HG03175 (cell line): ENCODE measurements around the gene CDH23.
A peak's percentile ranks its signal among the peaks of the same experiment; 100 is the strongest.

Source experiments
- ATAC-seq: cut with Tn5 transposase; IDR thresholded peaks from one replicate; pipeline ENCODE4 v1.9.1; 2021; ENCODE audit warnings: mild to moderate bottlenecking, moderate library complexity; ENCODE audit not compliant: unreplicated experiment

Gene CDH23

DNA sequence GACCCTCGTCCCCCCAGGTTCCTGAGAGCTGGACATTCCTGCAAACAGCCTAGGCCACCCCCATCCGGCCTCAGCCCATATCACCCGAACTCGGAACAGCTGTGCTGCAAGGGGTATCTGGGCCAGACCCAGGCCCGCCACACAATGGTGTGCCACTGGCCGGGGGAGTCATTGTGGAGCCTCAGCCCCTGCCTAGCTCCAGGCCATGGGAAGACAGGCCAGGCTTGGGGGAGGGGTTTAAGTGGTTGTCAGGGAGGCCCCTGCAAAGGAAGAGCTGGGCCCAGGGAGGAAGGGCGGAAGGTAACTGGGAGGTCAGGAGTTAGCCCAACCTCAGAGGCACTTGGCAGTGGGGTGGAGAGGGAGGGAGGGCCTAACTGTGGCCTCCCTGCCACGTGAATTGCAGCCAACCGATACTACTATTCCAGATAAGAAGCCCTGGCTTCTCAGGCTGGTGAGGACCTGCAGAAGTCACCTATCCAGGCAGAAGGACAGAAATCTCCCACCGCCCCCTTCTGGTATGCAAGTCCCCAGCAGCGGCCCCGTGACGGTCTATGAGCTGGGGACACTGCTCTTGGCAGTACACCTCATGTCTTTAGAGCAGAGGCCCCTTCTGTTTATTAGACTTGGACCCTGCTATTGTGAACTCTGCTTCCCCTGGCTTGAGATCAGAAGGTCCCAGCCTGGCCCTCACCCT is 349.8 kb downstream of the CDH23 start:
- ATAC-seq: no peak

DNA sequence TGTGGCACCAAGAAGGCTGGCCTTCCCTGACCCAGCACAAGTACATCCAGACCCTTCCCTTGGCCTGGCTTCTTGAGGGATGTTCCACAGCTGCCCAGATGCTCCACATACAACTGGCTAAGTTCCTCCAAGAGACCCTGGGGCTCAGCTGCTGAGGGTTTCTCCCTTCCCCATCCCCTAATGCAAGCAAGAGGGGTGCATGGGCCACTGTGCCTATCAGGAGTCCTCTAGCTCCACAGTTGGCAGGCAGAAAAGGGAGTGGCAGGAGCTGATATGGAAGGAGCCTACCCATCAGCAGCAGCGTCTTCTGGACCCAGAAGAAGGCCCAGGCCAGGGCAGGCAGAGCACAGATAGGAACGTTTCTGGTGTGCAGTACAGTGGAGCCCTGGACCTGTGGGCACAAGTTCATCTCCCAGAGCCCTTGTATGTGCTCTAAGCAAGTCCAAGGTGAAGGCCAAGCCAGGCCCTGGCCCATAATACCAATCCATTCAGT is 350.4 kb downstream of the CDH23 start:
- no peak for ATAC-seq

DNA sequence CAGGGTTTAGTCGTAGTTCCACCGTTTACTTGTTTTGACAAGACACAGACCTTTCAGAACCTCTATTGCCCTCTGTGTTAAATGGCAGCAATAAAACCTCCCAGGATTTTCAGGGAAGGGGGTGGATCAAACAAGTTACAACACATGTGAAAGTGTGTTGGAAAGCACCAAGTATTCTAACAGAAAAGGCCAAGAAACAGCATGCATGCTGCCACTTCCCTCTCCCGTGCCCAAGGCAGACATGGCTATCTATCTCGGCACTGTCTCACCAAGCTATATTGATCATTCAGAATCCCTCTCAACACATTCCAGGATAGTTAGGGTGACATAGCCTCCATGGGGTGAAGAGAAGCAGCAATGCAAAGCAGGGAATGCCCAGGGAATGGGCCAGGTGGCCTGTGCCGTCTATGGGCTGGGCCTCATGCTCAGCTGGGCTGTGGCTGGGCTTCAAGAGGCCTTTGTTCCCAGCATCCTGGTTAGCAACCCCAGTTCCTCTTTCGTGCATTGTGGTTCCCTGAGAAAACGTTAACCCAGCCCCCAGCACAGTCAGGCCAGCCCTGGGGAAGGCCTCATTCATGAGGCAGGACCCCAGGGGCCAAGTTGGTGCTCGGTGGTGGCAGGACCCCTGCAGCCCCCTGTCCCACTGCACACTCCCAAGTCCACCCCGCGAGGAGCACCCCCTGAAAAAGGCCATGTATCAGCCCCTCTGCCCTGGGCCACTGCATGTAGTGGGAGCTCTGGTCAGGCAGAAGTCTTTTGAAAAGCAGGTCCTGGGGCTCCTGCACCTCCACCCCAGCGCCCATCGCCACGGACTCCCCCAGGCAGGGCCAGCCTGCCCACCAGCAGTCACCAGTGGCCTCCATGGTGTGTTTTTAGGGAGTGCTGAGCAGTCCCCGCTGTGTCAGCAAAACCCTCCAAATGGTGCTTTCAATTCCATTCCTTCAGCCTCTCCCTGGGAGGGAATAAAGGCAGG is 351.1 kb downstream of the CDH23 start:
- no peak for ATAC-seq

DNA sequence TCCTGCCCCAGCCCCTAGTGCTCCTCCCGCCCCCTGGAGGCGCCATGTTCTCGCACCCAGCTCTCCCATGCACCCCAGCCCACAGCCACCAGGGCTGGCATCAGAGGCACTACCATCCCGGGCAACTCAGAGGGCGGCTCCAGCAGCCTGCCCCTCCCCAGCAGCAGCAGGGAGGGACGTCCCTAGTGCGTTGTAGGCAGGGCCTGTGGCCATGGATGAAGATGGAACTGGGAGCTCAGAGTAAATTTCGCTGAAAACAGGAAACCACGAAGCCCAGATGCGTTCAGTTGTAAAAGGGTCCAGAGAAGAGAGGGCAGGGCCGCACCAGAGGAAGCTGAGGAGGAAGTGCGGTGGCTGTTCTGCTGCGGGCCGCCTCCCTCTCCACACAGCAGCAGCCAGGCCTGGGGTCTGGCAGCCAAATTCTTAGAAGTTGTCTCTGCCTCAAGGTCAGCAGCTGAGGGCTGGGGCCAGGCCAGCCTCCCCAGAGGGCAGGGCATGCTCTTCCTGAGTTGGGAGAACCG is 352.0 kb downstream of the CDH23 start:
- peak; percentile 58 for ATAC-seq

DNA sequence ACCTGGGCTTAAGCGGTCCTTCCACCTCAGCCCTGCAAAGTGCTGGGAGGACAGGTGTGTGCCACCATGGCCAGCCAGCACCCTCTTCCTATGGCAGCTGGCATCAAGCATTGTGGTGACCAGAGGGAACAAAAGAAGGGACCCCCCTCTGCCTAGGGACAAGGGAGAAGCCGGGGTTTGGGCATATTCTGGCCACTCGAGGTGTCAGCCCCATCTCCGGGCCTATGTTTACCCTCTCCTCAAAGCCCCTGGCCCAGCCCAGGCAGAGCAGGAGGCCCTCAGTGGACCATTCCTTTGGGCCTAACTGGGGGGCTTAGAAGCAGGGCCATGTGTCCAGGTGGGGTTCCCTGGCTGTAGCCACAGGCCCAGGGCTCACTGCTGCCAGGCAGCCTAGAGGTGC is 352.7 kb downstream of the CDH23 start:
- ATAC-seq: no peak

DNA sequence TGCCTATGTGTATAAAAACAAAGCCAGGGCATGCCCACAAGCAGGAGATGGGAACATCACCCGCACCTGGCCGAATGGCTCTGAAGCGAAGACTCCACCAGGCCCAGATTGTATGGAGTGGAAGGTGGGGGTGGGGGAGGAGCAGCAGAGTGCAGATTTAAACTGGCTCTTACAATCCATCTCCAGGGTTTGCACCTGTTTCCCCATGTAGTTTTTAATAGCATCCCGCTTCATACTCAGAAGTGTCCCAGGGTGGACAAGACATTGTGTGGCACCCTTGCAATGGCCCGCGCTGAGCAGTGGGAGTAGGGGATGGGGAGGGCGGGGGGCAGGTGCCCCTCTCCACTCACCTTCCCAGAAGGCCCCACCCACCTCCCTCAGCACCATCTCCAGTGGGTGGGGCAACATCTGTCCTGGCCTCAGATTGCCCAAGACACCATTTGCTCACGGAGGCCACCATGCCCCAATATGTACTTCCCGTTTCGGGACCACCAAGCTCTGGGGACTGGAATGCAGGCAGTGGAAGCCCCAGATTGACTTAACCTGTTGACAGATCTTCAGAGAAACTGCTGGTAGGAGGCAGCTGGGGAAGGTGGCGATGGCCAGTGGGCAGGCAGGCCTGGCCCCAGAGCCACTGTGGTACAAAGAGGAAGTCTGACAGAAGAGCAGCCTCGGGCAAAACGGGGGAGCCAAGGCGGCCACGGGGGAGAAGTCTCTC is 353.6 kb downstream of the CDH23 start:
- ATAC-seq: no peak

DNA sequence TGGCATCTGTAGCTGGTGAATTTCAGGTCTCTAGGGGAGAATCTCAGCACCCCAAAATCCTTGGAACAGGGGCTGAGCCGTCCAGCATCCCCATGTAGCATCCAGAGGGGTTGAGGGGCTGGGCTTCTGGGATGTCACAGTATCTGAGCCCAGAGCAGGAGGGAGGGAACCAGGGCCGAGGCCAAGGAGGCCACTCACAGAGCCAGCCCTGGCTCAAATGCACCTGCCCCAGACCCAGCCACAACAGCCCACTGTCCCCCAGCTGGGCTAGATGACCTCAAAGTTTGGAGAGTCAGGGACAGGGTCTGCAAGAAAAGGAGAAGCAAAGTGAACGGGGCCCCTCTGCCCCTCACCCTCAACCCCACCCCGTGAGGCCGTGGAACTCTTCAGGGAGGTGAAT is 354.3 kb downstream of the CDH23 start:
- ATAC-seq: no peak

DNA sequence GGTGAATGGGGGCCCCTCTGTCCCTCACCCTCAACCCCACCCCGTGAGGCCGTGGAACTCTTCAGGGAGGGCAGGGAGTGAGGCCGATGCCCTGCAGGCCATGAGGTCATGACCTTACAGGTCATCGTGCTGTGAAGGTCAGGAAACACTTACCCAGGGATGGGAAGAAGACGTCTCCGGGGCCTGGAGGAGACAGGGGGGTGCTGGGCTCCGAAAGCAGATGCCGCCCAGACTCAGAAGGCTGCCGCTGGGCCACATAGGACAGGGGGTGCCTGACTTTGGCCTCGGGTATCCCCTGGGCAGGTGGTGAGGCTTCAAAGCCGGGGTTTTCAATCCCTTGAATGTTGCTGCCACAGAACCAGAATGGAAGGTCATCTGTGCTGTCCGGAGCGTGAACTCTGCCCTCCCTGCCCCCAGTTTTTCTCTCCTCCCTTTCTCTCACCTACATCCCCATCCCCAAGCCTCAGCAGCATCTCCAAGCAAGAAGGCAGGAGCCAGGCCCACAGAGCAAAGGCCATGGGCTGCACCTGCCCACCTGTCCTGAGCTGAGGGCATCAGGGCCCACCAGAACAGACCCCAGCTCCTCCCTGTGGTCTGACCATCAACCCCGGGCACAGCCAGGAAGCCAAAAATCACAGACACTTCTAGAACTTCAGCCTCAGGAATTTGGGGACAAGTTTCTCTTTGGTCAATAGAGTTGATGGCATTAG is 354.9 kb downstream of the CDH23 start:
- no peak for ATAC-seq

DNA sequence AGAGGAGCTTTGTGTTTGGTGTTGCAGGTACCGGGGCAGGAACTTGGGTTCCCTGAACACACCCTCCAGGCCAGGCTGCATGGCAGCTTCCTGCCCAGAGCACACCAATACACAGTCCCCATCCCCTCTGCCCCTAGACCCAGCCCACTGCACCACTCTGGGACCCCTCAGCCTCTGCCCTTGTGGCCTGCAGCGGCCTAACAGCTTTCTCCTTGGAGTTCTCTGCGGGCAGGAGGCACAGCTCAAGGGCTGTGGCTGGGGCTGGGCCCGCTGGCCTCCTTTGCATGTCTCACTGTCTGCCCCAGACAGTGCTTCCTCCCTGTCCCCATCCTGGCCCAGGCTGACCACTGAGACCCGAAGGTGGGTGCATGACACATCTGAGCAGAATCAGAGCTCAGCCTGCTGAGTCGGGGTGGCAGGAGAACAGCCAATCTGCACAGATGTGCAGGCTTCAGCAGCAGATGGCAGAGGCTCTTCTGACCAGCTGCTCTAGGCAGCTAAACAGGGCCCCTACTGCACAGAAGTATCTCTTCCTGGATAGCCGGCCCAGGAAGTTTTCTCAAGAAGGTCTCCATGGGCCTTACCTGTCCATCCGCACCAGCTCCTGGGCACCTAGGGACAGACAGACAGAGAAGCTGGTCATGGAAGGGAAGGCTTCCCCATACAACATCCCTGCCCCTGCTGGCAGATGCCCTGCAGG is 355.8 kb downstream of the CDH23 start:
- ATAC-seq: no peak

DNA sequence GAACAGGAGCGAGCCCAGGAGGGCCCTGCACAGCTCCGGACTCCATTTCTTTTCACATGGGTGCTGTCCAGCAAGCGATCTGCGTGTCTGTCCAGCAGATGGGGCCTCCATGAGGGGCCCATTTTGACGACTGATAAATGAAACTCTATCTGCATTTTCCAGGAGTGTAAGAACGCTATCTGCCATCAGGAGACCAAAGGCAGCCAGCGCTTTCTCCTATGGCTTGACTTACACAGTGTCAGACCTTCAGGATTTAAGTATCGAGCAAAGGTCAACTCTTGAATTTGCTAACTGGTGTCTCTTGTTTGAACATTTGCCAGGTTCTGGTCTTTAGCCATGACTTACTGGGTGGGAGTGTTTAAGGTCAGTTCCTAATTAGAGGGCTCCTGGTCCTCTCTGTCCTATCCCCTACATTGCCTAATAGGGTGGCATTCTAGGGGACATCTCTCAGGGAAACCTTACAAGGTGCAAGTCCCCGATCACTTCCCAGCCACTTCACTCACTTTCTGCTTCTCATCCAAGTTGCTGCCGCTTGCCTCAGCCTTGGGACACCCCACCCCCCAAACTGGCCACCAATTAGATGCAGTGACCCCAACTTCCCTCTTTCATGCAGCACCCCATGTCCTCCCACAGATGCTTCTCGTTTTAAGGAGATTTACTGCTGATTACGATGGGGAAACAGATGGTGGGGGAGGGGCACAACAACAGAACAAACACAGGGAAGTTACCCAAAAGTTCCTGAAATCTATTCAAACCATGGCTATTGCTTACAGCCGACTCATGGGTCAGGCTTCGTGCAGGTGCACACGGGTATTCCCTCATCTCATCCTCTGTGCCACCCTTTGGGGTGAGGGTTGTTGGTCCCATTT is 356.6 kb downstream of the CDH23 start:
- no peak for ATAC-seq

DNA sequence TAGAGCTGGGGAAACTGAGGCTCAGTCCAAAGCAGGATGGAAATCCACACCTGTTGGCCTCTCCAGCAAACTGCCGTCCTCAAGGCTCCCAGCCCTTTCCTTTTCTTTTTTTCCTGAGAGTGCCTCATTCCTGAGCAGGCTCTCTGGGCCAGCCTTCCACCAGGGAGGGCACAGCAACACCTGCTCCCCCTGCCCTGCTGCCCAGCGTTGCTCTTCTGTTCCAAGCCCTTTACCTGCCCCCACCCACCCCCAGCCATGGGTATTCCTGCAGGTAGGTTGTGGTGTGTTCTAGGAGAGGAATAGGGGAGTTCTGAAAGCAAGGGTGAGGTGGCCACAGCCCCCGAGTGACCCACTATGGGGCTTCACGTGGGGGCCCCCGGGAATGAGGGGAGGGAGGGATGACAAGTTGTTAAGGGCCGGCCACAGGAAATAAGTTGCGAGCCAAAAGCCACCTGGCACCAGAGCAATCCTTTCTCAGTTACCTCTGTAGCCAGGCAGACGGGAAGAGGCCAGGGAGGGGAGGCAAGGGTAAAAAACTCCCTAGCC is 357.3 kb downstream of the CDH23 start:
- ATAC-seq: no peak

DNA sequence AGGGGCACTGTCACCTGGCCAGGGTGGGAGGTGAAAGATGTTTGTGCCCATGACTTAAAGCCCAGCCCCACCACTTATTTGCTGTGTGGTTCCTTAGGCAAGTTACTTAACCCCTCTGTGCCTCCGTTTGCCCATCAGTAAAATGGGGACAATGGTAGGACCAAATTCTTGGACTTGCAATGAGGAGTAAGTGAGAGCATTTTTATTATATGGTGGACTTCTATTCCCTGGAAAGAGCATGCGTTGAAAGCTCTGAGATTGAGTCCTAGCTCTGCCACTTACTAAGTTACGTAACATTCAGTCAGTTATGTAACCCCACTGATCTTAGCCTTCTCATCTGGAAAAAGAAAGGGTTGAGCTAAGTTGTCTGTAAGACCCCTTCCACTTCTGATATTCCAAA is 357.8 kb downstream of the CDH23 start:
- ATAC-seq: no peak

DNA sequence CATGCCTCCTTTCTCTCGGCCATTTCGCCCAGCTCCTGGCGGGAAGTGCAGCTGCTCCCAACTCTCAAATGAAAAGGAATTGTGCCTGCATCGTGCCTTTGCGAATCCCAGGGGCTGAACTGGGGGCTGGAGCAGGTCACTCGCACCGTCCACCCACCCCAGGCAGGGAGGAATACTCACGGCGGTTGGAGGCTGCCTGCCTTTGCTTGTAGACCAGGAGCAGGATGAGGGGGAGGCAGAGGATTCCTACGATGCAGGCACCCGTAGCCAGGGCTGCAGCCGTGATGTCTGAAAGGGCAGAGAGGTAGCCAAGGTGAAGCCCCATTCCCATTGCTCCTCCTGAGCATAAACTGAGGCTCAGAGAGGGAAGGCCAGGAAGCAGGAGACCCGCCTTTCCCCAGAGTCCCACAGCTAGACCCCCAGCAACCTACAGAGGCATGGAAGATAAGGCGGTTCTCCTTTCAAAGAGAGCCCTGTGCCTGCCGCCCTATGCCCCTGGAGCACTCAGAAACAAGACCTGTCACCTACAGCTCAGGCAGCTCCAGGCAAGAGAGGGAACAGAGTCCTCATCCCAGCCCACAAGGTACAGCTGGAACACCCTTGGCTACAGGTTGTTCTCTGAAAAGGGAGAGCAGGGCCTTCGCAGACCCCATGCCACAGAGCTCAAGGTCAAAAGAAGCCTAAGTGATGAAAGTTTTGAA is 358.6 kb downstream of the CDH23 start:
- no peak for ATAC-seq

DNA sequence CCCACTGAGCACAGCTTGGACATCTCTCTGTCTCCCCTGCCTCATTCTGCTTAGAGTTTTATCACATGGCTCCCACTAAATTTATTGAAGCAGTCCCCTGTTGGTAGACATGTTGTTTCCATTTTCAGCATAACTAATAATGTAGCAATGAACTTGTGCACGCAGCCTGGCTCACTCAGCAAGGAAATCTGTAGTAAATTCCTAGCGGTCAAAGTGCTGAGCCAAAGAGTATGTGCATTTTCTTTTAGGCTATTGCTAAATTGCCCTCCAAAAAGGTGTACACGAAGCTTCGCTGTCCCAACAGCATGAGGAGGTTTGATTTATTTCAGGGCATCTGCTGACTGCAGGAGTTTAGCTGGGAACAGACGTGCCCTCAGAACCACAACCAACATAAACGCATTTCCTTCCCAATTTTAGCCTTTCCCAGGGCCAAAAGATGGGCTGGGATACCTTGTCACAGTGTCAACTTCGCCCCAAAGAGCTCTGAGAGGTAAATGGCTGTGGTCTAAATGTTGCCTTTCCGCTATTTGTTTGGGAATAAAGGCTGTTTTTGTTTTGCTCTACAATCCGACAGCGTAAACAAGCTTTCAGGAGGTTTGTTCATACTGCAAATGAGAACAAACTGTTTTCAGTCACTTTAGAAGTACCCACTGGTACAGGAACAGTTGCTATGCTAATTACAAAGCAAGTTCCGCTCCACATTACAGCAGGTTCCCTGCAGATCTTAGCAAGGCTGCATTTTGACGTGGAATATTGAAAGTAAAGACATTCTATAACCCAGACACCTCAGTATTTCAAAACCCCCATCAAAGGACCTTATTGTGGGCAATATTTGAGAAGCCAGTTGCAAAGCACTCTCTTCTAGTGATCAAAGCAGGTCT is 359.8 kb downstream of the CDH23 start:
- no peak for ATAC-seq

DNA sequence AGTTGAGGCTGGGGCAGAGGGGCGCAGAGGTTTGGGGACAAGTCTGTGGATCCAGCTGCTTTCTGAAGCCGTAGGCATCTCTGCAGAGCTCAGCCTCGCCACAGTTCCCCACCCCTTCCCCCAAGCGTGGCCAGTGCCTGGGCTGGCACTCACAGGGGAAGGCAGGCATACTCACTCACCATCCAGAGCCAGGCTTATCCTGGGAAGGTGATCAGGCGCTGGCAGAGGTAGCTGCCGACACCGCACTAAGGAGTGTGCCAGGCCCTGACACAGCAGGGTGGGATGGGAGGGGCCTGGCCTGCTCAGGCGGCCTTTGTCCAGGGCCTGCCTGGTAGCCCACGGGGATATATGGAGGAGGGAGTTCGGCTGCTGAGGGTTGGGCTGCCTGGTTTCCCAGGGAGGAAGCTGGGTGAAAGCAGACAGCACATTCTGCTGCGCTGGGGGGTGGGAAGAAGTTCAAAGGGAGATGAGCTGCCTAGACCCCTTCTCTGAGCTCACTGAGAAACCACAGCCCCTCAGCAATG is 360.7 kb downstream of the CDH23 start:
- ATAC-seq: no peak

DNA sequence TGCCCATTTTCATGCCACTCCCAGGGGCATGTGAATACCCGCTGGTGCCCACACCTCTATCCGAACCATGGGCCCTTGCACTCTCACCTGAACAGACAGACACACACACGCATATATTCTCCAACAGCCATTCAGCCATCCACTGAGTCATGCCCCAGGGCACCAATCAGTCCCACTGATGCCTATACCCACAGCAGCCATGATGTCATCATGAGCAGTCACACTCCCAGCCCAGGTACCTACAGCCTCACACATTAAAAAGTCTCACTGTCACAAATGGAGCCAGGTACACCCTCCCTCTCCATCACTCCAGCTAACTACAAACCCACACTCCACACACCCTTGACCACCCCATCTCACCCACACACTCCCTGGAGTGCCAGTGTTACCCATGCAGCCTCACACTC is 364.4 kb downstream of the CDH23 start:
- no peak for ATAC-seq
